Hepatocyte (in vitro differentiated cells): ENCODE measurements around the gene ERVW-1. TPM values are rescaled to one million over a fixed set of nuclear protein-coding genes. Genes with fewer than 3 reads are reported as not detected.

Experiments
- DNase-seq: peaks from one replicate; pipeline ENCODE4 v3.0.0-alpha.2; 2016; ENCODE audit warnings: low spot score
- H2AFZ ChIP-seq: fragments of 200-600 bp; sonication (generic); 2 replicates; pipeline ENCODE4 v1.6.0; 2016; ENCODE audit warnings: antibody characterized with exemption, mild to moderate bottlenecking
- H3K27ac ChIP-seq: fragments of 200-600 bp; sonication (generic); 2 replicates; pipeline ENCODE4 v1.5.1; 2016; ENCODE audit warnings: mild to moderate bottlenecking
- H3K27me3 ChIP-seq: fragments of 200-600 bp; sonication (generic); 2 replicates; pipeline ENCODE4 v1.6.1; 2016
- H3K36me3 ChIP-seq: fragments of 200-600 bp; sonication (generic); replicated peaks from 2 replicates; pipeline ENCODE4 v1.5.1; 2016; ENCODE audit warnings: low read depth; ENCODE audit not compliant: insufficient read depth
- H3K4me1 ChIP-seq: fragments of 200-600 bp; sonication (generic); 2 replicates; pipeline ENCODE4 v1.5.1; 2016; ENCODE audit warnings: mild to moderate bottlenecking, moderate library complexity; ENCODE audit not compliant: insufficient read depth
- H3K4me2 ChIP-seq: fragments of 200-600 bp; sonication (generic); 2 replicates; pipeline ENCODE4 v1.6.0; 2016
- H3K4me3 ChIP-seq: fragments of 200-600 bp; sonication (generic); 2 replicates; pipeline ENCODE4 v1.5.1; 2016; ENCODE audit warnings: mild to moderate bottlenecking
- H3K79me2 ChIP-seq: fragments of 200-600 bp; sonication (generic); 2 replicates; pipeline ENCODE4 v1.6.0; 2017; ENCODE audit warnings: mild to moderate bottlenecking
- H3K9me2 ChIP-seq: fragments of 200-600 bp; sonication (generic); replicated peaks from 2 replicates; pipeline ENCODE4 v1.6.0; 2017; ENCODE audit warnings: mild to moderate bottlenecking; ENCODE audit not compliant: insufficient read depth
- H3K9me3 ChIP-seq: fragments of 200-600 bp; sonication (generic); 2 replicates; pipeline ENCODE4 v1.5.1; 2016; ENCODE audit warnings: low read depth, mild to moderate bottlenecking
- H4K20me1 ChIP-seq: fragments of 200-600 bp; sonication (generic); 2 replicates; pipeline ENCODE4 v1.6.0; 2016; ENCODE audit warnings: mild to moderate bottlenecking; ENCODE audit not compliant: insufficient read depth, poor library complexity, severe bottlenecking
- EZH2 ChIP-seq: fragments of 200-600 bp; sonication (generic); IDR thresholded peaks from 2 replicates; pipeline ENCODE4 v1.6.1; 2016; ENCODE audit warnings: antibody characterized with exemption, mild to moderate bottlenecking, borderline replicate concordance
- EZH2phosphoT487 ChIP-seq: fragments of 200-600 bp; sonication (generic); IDR thresholded peaks from one replicate; pipeline ENCODE4 v1.6.1; 2018; ENCODE audit warnings: antibody characterized with exemption, mild to moderate bottlenecking, low read depth, moderate library complexity; ENCODE audit not compliant: unreplicated experiment, severe bottlenecking
- WGBS: methylation state at CpG from one replicate; pipeline ENCODE4 v1.1.6; 2016; ENCODE audit warnings: low lambda C conversion rate; ENCODE audit errors: missing lambda C conversion rate; 5-methylcytosine and 5-hydroxymethylcytosine counted together
- polyA plus RNA-seq: library from polyadenylated mRNA; unstranded; fragments of >200 nt; fragmentation: Nextera tagmentation; extraction: Ambion mirVana; gene quantifications from 2 replicates; pipeline ENCODE4 v1.2.1, GENCODE V29; 2016
- total RNA-seq: library from RNA; depleted of rRNA; stranded (reverse); fragments of >200 nt; gene quantifications from 2 replicates; pipeline ENCODE4 v1.2.3, GENCODE V29; 2014
- TF ChIP-seq, protein P1 (sequence below): fragments of 200-600 bp; sonication (generic); IDR thresholded peaks from 2 replicates; pipeline ENCODE4 v1.5.1; 2016; ENCODE audit warnings: antibody characterized with exemption, mild to moderate bottlenecking; ENCODE audit not compliant: poor library complexity

ERVW-1 gene
- total and polyA plus RNA-seq, 2 experiments from 2014 or later = 0.23 to 0.37 TPM

DNA sequence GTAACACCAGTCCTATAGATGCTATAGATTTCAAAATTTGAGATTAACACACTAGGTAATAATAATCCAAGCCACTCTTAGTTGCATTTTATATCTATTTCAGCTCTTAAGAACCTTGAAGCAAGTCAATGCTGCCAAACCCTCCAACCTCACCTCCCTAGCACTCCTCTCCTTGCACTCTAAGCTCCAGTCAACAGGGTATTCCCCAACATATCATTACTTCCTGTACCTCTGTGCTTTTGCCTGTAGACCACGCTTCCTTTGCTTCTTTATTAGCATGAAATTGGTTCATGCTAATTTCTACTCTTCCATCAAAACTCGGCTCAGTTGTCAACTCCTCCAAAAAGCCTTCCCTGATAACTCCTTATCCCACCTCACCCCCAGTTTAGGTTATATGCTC lies 26.0 kb upstream of the ERVW-1 start:
- Histone ChIP-seq H3K4me3 (no peak overlapping the region), H3K4me1 (no peaks in the 10 kb centered on the region), H3K27ac (no peak overlapping the region), H3K9me2 (no peaks in the 10 kb centered on the region), H4K20me1 (no peaks in the 10 kb centered on the region), H3K27me3 (no peaks in the 10 kb centered on the region), H3K36me3 (no peaks in the 10 kb centered on the region), H3K4me2 (no peak overlapping the region), H2AFZ (no peak overlapping the region), H3K9me3 (no peaks in the 10 kb centered on the region), H3K79me2 (no peaks in the 10 kb centered on the region)
- TF ChIP-seq EZH2phosphoT487 (no peak), EZH2 (no peak)
- TF ChIP-seq, protein P1, sequence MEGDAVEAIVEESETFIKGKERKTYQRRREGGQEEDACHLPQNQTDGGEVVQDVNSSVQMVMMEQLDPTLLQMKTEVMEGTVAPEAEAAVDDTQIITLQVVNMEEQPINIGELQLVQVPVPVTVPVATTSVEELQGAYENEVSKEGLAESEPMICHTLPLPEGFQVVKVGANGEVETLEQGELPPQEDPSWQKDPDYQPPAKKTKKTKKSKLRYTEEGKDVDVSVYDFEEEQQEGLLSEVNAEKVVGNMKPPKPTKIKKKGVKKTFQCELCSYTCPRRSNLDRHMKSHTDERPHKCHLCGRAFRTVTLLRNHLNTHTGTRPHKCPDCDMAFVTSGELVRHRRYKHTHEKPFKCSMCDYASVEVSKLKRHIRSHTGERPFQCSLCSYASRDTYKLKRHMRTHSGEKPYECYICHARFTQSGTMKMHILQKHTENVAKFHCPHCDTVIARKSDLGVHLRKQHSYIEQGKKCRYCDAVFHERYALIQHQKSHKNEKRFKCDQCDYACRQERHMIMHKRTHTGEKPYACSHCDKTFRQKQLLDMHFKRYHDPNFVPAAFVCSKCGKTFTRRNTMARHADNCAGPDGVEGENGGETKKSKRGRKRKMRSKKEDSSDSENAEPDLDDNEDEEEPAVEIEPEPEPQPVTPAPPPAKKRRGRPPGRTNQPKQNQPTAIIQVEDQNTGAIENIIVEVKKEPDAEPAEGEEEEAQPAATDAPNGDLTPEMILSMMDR = no peak
- no peak for DNase-seq
- 87% methylated on average over 2 of the region's 2 CpGs for WGBS

DNA sequence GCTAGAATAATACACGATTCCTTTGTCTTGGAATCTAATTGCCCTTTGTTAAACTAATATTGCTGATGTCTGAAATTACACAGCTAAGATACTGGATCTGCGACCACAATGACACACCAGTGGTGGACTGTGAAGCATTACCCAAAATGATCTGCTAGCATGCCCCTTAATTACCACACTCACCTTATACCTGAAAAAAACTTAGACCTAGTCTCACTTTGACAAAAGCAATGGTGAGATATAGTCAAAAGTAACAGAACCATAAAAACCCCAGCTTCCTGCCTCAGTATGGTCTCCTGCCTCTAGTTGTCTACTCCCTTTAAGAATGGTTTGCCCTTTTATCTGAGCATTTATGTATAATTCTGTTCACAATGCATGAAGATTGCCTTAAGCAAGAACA lies 20.8 kb upstream of the ERVW-1 start:
- TF ChIP-seq EZH2phosphoT487 = no peak
- TF ChIP-seq EZH2 = no peak
- TF ChIP-seq, protein P1 = no peak
- Histone ChIP-seq H3K36me3 (no peaks in the 10 kb centered on the region), H3K9me2 (no peaks in the 10 kb centered on the region), H3K4me2 (no peak overlapping the region), H3K4me1 (no peaks in the 10 kb centered on the region), H3K79me2 (no peaks in the 10 kb centered on the region), H3K9me3 (no peaks in the 10 kb centered on the region), H2AFZ (no peak overlapping the region), H3K4me3 (no peak overlapping the region), H3K27ac (no peak overlapping the region), H3K27me3 (no peaks in the 10 kb centered on the region), H4K20me1 (no peaks in the 10 kb centered on the region)
- 92% methylated on average over 2 of the region's 2 CpGs for WGBS
- DNase-seq = no peak

DNA sequence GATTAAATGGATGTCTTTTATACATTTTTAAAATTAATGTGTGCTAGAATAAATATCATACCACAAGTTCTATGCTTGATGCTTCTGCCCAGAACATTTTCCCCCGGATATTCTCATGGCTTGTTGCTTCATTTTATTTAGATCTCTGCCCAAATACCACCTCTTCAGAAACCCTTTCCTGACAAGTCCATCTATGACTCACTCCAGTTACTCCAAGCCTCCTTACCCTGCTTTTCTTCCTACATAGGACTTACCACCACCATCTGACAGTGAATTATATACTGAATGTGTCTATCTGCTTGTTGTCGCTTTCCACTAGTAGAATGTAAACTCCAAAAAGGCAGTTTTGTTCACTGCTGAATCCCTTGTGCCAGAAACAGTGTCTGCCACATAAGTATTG lies 19.1 kb upstream of the ERVW-1 start:
- WGBS = 98% methylated on average over 2 of the region's 2 CpGs
- no peaks in the 10 kb centered on the region for H3K4me1 ChIP-seq
- no peaks in the 10 kb centered on the region for H3K79me2 ChIP-seq
- no peaks in the 10 kb centered on the region for H3K9me3 ChIP-seq
- no peak for TF ChIP-seq EZH2phosphoT487
- TF ChIP-seq, protein P1 = no peak
- TF ChIP-seq EZH2 = no peak
- H3K36me3 ChIP-seq = no peaks in the 10 kb centered on the region
- no peak overlapping the region for H3K27ac ChIP-seq
- H4K20me1 ChIP-seq = no peaks in the 10 kb centered on the region
- H3K4me3 ChIP-seq = no peak overlapping the region
- H3K4me2 ChIP-seq = no peak overlapping the region
- H3K9me2 ChIP-seq = no peaks in the 10 kb centered on the region
- no peaks in the 10 kb centered on the region for H3K27me3 ChIP-seq
- no peak for DNase-seq
- H2AFZ ChIP-seq = no peak overlapping the region

DNA sequence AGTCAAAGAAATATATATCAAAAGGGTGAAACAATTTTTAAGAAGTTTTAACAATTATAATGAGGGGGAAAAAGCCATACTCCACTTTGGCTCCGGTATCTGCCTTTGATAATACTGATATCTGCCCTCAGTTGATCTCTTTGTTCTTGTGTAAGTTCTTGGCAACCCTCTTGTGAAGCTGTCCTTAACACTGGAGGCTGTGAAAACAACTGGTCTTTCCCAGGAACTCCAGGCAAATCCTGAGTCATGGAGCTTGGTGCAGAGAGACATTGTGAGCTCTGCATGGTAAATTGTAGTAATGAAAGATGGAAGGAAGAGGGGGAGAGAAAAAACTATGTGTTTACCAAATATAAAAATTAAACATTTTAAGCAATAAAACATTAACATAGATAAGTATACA lies 11.9 kb upstream of the ERVW-1 start:
- Histone ChIP-seq H3K36me3 (no peaks in the 10 kb centered on the region), H3K4me2 (no peak overlapping the region), H3K9me2 (no peaks in the 10 kb centered on the region), H3K4me1 (no peaks in the 10 kb centered on the region), H3K79me2 (no peaks in the 10 kb centered on the region), H3K27ac (no peak overlapping the region), H2AFZ (no peak overlapping the region), H3K4me3 (no peak overlapping the region), H4K20me1 (no peaks in the 10 kb centered on the region), H3K27me3 (no peaks in the 10 kb centered on the region), H3K9me3 (no peaks in the 10 kb centered on the region)
- no peak for DNase-seq
- TF ChIP-seq, protein P1 = no peak
- TF ChIP-seq EZH2phosphoT487 = no peak
- no peak for TF ChIP-seq EZH2
- WGBS = 94% methylated on average over 1 of the region's 1 CpG
